SK-N-SH treated with all-trans-retinoic acid at 6 μM for 48 hours (cell line): Measurements from ENCODE around the gene SRRM5.

Experiments used
- GLIS3 ChIP-seq: fragments of 250-450 bp; sonication (Bioruptor Pico); IDR thresholded peaks from 2 replicates; pipeline ENCODE4 v1.5.0; 2020; ENCODE audit warnings: mild to moderate bottlenecking, moderate library complexity
- RARB ChIP-seq: fragments of 250-450 bp; sonication (Bioruptor Pico); IDR thresholded peaks from 2 replicates; pipeline ENCODE4 v1.8.0; 2021; ENCODE audit warnings: mild to moderate bottlenecking, moderate library complexity

DNA sequence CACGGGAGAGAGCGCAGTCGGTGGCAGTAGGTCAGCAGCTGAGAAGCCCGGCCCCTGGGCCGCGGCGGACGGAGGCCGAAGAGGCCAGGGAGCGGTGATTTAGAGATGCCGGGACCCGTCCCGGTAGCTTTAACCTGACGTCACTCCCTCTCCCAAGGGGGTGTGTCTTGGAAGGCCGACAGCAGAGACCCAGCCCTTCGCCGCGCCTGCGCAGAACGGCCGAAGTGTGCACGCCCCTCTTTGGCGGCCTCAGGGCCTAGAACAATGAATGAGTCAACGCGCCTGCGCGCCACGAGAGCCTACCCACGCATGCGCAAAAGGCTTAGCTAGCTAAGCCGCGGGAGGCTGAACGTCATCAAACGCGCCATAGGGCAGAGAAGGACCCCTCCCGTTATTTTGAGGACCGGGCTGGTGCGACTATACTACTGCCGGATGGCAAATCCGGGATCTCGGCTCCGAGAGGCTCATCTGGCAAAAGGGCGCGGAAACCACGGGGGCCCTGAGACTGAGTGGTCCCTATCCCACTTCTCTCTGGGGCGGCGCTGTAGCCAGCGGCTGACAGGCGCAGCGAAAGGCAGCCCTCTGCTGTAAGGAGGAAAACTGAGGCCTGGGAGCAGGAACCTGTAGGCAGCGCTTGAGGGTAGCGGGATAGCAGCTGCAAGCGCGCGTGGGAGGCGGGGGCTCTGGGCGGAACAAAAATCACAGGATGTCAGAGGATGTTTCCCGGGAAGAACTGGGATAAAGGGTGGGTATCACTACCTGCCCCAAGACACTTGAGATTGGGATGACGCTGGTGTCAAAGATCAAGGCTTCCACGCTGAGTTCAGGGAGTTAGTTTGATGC lies 15.7 kb upstream of the SRRM5 start, which contains the start of the genes IRGQ and ZNF576:
- TF ChIP-seq RARB (CRISPR knock-in tag) (no peak), GLIS3 (CRISPR knock-in tag) (no peak)
